Smooth muscle cell (in vitro differentiated cells): Measurements from ENCODE around the gene MAPK10. TPM values are rescaled to one million over a fixed set of nuclear protein-coding genes. Genes with fewer than 3 reads are reported as not detected.

ENCODE experiments used
- DNase-seq: peaks from one replicate; lab custom pipeline; 2025; ENCODE audit not compliant: unreplicated experiment; lab: John Stamatoyannopoulos, UW
- H2AFZ ChIP-seq: fragments of 200-600 bp; sonication (generic); 2 replicates; pipeline ENCODE4 v1.6.0; 2016; ENCODE audit warnings: antibody characterized with exemption, low read depth, mild to moderate bottlenecking
- H3F3A ChIP-seq: fragments of 200-600 bp; sonication (generic); 2 replicates; pipeline ENCODE4 v1.6.0; 2017; ENCODE audit warnings: antibody characterized with exemption, low read depth
- H3K27ac ChIP-seq: fragments of 200-600 bp; sonication (generic); 2 replicates; pipeline ENCODE4 v1.5.1; 2016; ENCODE audit warnings: low read depth, mild to moderate bottlenecking
- H3K27me3 ChIP-seq: fragments of 200-600 bp; sonication (generic); 2 replicates; pipeline ENCODE4 v1.6.1; 2016; ENCODE audit warnings: low read depth, mild to moderate bottlenecking
- H3K36me3 ChIP-seq: fragments of 200-600 bp; sonication (generic); 2 replicates; pipeline ENCODE4 v1.5.1; 2016; ENCODE audit warnings: low read depth
- H3K4me1 ChIP-seq: fragments of 200-600 bp; sonication (generic); 2 replicates; pipeline ENCODE4 v1.5.1; 2016; ENCODE audit warnings: low read depth
- H3K4me2 ChIP-seq: fragments of 200-600 bp; sonication (generic); 2 replicates; pipeline ENCODE4 v1.6.0; 2016; ENCODE audit warnings: mild to moderate bottlenecking
- H3K4me3 ChIP-seq: fragments of 200-600 bp; sonication (generic); 2 replicates; pipeline ENCODE4 v1.5.1; 2016; ENCODE audit warnings: mild to moderate bottlenecking
- H3K79me2 ChIP-seq: fragments of 200-600 bp; sonication (generic); 2 replicates; pipeline ENCODE4 v1.6.0; 2016; ENCODE audit warnings: low read depth, mild to moderate bottlenecking
- H3K9ac ChIP-seq: fragments of 200-600 bp; sonication (generic); 2 replicates; pipeline ENCODE4 v1.6.0; 2016; ENCODE audit warnings: low read depth
- H3K9me3 ChIP-seq: fragments of 200-600 bp; sonication (generic); replicated peaks from 2 replicates; pipeline ENCODE4 v1.5.1; 2016; ENCODE audit warnings: low read depth
- H4K20me1 ChIP-seq: fragments of 200-600 bp; sonication (generic); 2 replicates; pipeline ENCODE4 v1.6.0; 2016; ENCODE audit warnings: low read depth
- WGBS: methylation state at CpG from one replicate; pipeline ENCODE4 v1.1.7; 2016; ENCODE audit warnings: low lambda C conversion rate; 5-methylcytosine and 5-hydroxymethylcytosine counted together
- polyA plus RNA-seq: library from polyadenylated mRNA; unstranded; fragments of >200 nt; fragmentation: Nextera tagmentation; extraction: Ambion mirVana; gene quantifications from 2 replicates; pipeline ENCODE4 v1.2.1, GENCODE V29; 2016
- total RNA-seq: library from RNA; depleted of rRNA; stranded (reverse); fragments of >200 nt; gene quantifications from 2 replicates; pipeline ENCODE4 v1.2.3, GENCODE V29; 2014
- TF ChIP-seq, protein P1 (sequence below): fragments of 200-600 bp; sonication (generic); IDR thresholded peaks from 2 replicates; pipeline ENCODE4 v1.5.1; 2017; ENCODE audit warnings: borderline replicate concordance, mild to moderate bottlenecking, antibody characterized with exemption; ENCODE audit not compliant: insufficient read depth, poor library complexity, severe bottlenecking

MAPK10 gene
- total and polyA plus RNA-seq, 2 experiments from 2014 or later, result 2.4 to 13.3 TPM

DNA sequence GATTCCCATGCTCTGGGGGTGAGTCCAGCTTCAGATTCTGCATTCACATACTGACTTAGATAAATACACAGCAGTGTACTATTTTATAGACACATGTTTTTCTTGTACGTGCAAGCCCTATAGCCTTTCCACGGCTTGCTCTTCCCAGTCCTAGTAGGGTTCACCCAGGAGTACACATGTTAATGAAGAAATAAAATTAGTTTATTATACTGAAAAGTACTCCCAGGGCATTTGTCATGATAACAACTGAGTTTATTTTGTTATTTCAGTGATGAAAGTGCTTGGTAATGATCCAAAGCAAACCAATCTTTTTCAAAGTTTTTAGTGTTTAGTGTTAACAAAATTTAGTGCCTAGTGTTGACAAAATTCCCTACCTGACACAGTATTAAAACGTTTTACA lies 21.3 kb downstream of the MAPK10 start:
- Histone ChIP-seq H3K36me3 (no peaks in the 10 kb centered on the region), H2AFZ (no peak overlapping the region), H3K4me1 (peaks cover 4% of the 10 kb centered on the region), H3K27me3 (no peaks in the 10 kb centered on the region), H3F3A (no peaks in the 10 kb centered on the region), H3K4me3 (no peak overlapping the region), H4K20me1 (no peaks in the 10 kb centered on the region), H3K9ac (no peak overlapping the region), H3K9me3 (no peaks in the 10 kb centered on the region), H3K4me2 (peak overlapping the region; percentile 15), H3K79me2 (no peaks in the 10 kb centered on the region), H3K27ac (peak overlapping the region; percentile 73)
- TF ChIP-seq, protein P1, sequence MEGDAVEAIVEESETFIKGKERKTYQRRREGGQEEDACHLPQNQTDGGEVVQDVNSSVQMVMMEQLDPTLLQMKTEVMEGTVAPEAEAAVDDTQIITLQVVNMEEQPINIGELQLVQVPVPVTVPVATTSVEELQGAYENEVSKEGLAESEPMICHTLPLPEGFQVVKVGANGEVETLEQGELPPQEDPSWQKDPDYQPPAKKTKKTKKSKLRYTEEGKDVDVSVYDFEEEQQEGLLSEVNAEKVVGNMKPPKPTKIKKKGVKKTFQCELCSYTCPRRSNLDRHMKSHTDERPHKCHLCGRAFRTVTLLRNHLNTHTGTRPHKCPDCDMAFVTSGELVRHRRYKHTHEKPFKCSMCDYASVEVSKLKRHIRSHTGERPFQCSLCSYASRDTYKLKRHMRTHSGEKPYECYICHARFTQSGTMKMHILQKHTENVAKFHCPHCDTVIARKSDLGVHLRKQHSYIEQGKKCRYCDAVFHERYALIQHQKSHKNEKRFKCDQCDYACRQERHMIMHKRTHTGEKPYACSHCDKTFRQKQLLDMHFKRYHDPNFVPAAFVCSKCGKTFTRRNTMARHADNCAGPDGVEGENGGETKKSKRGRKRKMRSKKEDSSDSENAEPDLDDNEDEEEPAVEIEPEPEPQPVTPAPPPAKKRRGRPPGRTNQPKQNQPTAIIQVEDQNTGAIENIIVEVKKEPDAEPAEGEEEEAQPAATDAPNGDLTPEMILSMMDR, result no peak
- no peak for DNase-seq
- WGBS, result 53% methylated on average over 3 of the region's 3 CpGs

DNA sequence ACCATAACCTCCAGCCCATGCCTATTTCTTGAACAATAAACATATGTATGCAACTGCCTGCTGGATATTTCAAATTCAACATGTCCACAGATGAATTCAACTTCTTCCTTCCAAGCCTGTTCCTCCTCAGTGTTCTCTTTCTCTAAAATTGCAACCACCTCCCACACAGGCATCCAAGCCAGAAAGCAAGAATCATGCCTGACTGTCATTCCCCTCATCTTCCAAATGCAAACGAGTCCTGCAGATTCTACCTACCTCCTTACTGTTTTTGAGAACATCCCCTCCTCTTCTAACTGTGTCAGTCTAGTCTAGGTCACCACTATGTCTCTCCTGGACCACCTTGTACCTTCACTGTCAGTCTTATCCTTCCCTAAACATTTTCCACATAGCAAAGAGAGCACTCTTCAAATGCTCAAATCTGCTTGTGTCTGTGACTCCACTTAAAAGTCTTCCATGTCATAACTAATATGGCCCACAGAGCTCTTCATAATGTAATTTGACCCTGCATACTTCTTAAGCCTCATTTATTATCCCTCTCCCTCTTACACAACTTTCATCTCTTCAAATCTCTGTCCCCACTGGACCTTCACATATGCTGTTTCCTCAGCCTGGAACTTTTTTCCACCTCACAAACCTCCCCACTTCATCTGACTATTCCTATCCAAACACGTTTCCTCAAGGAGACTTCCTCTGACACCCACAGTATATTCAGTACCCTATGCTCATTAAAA lies 25.7 kb downstream of the MAPK10 start:
- Histone ChIP-seq H3K4me1 (peaks cover 17% of the 10 kb centered on the region), H3K79me2 (no peaks in the 10 kb centered on the region), H3K9me3 (no peaks in the 10 kb centered on the region), H3K9ac (no peak overlapping the region), H4K20me1 (no peaks in the 10 kb centered on the region), H3K27me3 (no peaks in the 10 kb centered on the region), H3K27ac (no peak overlapping the region), H3K36me3 (no peaks in the 10 kb centered on the region), H3K4me2 (no peak overlapping the region), H3F3A (no peaks in the 10 kb centered on the region), H2AFZ (no peak overlapping the region), H3K4me3 (no peak overlapping the region)
- DNase-seq, result no peak
- 79% methylated on average over 2 of the region's 2 CpGs for WGBS
- TF ChIP-seq, protein P1, result no peak

DNA sequence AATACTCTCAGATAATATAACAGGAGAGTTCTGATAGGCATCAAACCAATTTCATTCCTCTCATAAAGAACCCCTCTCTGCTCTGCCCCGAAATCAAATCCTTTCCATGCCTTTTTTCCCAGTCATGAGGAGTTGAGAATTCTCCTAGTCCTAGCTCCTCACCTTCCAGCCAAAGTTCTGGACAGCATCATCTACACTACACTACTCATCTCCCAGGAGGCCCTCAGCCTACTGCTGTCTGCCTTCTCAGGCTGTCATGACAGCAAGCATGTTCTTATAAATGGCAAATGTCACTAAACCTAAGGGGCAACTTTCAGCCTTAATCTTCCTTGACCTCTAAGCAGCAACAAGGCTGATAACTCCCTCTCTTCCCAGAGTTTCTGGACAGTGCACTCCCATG lies 26.6 kb downstream of the MAPK10 start:
- no peak overlapping the region for H3K27ac ChIP-seq
- DNase-seq, result no peak
- H3K4me1 ChIP-seq, result peaks cover 17% of the 10 kb centered on the region
- 5% methylated on average over 1 of the region's 1 CpG for WGBS
- TF ChIP-seq, protein P1, result no peak
- H3K9me3 ChIP-seq, result no peaks in the 10 kb centered on the region
- H3K9ac ChIP-seq, result no peak overlapping the region
- no peaks in the 10 kb centered on the region for H3K36me3 ChIP-seq
- H2AFZ ChIP-seq, result no peak overlapping the region
- H3K4me3 ChIP-seq, result no peak overlapping the region
- no peaks in the 10 kb centered on the region for H3K27me3 ChIP-seq
- H3F3A ChIP-seq, result no peaks in the 10 kb centered on the region
- no peaks in the 10 kb centered on the region for H3K79me2 ChIP-seq
- H3K4me2 ChIP-seq, result no peak overlapping the region
- H4K20me1 ChIP-seq, result no peaks in the 10 kb centered on the region
